T1000 (cell line): ENCODE results near the gene KATNBL1.
A peak's percentile ranks its signal among the peaks of the same experiment; 100 is the strongest.
"Not testable (repeated sequence)": the region's sequence is repeated elsewhere in the genome, so short reads cannot be mapped to it uniquely, and the experiment has no call there.

Experiments used
- DNase-seq: peaks from one replicate; lab custom pipeline; 2025; ENCODE audit warnings: mixed read lengths; lab: John Stamatoyannopoulos, UW

KATNBL1 gene

DNA sequence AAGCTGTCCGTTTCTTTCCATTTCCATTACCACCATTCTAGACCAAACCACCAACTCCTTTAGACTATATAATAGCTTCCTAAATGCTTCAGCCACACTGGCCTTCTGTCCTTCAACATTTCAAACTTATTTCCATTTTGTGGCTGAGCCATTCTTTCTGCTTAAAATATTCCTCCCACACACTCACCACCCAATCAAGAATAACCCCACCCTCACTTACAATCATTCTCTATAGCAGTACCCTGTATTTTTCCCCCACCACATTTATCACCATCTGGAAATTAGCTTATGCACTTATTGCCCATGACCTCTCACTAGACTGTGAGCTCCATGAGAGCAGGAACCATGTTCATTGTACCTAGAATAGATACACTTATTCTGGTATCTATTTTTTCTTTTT is 6.6 kb downstream of the KATNBL1 start:
- DNase-seq = no peak

DNA sequence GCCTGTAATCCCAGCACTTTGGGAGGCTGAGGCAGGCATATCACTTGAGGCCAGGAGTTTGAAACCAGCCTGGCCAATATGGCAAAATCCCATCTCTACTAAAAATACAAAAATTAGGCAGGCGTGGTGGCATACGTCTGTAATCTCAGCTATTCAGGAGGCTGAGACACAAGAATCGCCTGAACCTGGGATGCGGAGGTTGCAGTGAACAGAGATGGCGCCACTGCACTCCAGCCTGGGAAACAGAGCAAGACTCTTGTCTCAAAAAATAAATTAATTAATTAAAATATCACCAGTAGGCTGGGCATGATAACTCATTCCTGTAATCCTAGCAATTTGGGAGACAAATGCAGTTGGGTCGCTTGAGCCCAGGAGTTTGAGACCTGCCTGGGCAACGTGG is 16.6 kb downstream of the KATNBL1 start:
- not testable (repeated sequence) for DNase-seq

DNA sequence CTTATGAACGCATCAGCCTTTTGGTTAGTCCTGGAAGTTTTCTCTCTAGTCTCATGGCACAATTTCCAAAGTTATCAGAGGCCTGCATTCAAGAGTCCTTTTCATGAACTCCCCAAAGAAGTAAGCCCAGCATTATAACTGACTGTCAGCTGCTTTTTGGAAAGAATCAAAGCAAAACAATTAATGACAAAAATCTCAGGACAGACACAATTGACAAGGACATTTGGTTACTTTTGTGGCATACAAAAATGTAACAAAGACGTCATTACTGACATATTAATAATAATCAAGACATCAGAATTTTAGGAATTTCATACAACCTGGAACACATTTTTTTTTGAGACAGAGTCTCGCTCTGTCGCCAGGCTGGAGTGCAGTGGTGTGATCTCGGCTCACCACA is 21.2 kb downstream of the KATNBL1 start:
- DNase-seq = no peak

DNA sequence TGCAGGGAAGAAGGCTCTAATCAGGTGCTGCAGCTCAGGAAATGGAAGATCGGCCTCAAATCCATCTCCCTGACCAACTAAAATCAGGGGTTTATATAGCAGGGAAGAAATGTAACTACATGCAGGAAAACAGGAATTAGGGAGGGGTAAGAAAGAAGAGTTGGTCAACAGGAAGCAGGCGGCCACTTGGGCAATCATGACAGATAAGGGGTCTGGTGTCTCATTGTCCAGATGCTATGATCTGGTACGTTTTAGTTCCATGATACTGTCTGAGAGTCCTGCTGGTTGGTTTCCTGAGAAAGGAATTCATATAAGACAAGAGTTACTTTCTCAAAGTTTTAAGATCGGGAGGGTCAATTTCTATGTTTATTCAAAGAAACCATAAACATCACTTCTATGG is 24.2 kb downstream of the KATNBL1 start:
- no peak for DNase-seq

DNA sequence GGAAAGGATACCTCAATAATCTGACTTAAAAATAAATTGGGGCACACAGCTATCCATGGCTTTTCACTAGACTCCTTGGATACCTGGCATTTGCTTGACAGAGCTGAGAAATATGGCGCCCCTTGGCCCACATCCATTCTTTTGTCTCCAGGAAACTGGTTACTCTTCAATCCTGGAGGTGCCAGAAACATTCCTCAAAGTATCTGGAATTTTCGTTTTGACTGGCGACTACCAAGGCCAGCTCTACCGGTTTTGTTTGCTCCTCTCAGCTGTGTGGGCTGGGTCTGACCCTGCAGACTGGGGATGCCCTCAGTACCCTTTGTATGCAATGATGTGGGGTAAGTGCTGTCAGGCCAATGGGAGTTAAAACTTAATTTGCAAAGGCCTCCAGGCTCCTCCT is 27.0 kb downstream of the KATNBL1 start:
- no peak for DNase-seq

DNA sequence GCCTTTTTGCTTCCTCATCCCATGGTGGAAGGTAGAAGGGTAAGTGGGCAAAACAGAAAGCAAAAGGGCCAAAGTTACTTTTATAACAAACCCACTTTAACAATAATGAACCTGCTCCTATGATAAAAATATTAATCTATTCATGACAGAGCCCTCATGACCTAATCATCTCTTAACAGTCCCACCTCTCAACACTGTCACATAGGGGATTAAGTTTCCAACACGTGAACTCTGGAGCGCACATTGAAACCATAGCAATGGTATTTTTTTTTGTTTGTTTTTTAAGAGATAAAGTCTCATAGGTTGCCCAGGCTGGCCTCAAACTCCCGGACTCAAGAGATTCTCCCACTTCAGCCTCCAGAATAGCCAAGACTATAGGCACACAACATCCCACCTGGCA is 30.7 kb downstream of the KATNBL1 start:
- DNase-seq = no peak

DNA sequence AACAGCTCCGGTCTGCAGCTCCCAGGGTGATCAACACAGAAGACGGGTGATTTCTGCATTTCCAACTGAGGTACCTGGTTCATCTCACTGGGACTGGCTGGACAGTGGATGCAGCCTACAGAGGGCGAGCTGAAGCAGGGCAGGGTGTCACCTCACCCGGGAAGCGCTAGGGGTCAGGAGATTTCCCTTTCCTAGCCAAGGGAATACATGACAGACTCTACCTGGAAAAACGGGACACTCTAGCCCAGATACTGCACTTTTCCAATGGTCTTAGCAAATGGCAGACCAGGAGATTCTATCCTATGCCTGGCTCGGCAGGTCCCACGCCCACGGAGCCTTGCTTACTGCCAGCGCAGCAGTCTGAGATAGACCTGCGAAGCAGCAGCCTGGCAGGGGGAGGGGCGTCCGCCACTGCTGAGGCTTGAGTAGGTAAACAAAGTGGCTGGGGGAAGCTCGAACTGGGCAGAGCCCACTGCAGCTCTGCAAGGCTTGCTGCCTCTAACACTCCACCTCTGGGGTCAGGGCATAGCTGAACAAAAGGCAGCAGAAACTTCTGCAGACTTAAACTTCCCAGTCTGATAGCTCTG is 43.8 kb downstream of the KATNBL1 start:
- not testable (repeated sequence) for DNase-seq

DNA sequence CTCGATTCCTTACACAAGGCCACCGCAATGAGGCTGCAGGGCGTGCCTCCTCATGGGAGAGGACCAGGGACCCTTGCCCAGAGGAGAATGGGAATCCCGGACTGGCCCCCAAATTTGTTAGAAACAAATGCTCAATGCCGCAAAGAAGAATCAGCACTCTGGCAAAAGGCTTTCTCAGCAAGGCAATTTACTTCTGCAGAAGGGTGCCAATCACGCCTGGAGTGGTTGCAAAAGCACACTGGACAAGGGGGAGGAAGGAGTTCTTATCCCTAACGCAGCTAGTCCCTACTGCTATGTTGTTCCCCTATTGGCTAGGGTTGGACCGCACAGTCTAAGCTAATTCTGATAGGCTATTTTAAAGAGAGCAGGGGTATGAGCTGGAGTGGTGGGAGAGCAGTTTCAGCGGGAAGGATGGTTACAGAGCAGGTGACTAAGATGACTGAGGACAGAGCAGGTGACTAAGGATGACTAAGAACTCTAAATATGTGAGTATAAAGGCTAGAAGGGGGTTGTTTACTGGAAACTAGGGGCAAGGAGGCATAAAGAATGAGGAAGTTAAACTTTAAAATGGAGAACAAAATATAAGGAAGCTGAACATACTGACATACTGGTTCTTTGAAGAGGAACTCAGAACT is 48.5 kb downstream of the KATNBL1 start:
- DNase-seq = no peak

DNA sequence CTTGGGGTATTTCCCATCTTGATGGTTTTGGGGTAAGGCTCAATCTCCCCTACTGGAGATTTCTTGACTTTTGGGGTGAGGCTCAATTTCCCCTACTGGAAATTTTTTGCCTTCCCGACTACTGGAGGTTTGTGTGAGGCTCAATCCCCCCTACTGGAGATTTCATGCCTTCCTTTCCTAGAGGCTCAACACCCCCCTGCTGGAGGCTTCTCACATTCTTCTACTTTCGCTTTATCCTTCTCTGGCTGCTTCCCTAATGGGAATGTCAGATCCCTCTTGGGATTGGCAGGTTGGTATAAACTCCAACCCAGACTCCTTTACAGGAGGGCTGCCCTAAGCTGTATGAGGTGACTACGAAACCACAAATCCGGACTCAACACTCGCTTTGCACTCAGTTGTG is 49.2 kb downstream of the KATNBL1 start:
- DNase-seq = no peak

DNA sequence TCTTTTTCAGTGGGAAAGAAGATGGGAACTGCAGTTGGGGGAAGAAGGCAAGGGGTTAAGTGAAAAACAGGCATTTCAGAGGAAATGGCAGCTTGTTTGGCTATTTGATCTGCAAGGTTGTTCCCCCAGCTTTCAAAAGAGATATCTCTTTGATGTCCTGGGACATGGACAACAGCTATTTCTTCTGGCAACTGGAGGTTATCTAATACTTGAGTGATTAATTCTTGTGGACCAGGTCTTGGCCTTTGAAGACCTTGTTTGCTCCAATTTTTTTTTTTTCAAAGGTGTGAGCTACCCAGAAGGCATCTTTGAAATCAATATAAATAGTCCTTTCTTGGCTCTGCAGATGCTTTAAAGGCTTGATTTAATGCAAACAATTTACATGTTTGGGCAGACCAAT is 51.5 kb downstream of the KATNBL1 start:
- no peak for DNase-seq

DNA sequence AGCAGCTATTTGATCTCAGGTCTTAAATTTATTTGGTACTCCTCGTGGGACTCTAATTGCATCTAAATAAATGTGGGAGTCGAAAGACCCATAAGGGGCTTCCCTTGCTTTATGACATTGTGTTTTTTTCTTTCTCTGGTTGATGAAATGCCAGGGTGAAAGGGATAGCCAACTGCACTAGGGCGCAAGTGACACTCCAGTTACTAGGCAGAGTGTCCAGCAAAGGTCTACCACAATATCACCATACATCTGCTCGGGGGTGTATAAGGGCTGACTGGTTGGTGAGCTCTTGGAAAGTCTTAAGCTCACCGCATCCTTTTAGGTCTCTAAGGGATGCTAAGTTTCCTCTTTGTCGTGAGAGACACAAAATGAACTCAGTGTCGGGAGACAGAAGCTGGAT is 54.0 kb downstream of the KATNBL1 start:
- DNase-seq = no peak

DNA sequence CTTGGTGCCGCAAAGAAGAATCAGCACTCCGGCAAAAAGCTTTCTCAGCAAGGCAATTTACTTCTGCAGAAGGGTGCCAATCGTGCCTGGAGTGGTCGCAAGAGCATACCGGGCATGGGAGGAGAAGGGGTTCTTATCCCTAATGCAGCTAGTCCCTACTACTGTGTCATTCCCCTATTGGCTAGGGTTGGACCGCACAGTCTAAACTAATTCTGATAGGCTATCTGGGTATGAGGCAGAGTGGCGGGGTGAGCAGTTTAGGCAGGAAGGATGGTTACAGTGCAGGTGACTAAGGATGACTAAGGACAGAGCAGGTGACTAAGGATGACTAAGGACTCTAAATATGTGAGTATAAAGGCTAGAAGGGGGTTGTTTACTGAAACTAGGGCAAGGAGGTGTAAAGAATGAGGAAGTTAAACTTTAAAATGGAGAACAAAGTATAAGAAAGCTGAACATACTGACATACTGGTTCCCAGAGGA is 55.1 kb downstream of the KATNBL1 start:
- peak; percentile 40 for DNase-seq

DNA sequence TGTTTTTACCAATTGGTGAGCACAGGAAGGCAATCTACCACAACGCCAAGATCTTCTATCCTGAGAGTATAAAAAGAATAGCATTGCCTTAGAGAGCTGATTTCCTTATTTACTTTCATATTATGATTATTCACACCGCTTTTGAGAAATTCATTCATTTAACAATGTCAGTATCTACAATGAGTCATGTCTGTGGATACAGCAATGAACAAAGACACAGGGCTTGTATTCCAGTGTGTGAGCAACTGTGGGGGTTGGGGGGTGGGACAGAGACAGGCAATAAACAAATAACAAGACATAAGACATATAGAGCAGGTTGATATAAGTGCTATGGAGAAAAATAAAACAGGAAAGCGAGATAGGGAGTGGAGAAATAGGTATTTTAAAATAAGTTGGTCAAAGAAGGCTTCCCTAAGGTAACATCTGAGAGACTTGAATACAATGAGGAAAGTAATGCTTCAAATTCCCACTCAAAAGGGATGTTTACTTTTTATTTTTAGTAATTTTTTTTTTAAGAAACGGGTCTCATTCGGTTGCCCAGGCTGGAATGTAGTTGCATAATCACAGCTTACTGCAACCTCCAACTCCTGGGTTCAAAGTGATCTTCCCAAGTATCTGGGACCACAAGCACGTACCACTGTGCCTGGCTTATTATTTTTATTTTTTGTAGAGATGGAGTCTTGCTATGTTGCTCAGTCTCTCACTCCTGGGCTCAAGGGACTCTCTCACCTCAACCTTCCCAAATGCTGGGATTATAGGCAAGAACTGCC is 62.3 kb downstream of the KATNBL1 start:
- no peak for DNase-seq

DNA sequence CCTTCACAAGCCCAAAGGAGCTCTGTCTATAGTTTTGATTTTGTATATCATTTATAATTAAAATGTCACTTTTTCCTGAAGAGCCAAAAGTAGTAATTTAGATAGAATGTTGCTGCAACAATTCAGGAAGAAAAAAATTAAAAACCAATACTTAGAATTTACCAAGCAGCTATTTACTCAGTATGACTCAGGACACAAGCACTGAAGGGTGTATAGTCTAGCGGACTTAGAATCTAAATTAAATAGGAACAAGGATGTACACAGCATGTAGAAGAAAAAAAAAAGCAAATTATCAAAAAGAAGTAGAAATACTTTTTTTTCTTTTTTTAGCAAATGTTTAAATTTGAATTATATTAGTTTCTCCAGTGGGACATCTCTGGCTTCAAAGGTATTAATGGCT is 76.4 kb downstream of the KATNBL1 start:
- DNase-seq = no peak

DNA sequence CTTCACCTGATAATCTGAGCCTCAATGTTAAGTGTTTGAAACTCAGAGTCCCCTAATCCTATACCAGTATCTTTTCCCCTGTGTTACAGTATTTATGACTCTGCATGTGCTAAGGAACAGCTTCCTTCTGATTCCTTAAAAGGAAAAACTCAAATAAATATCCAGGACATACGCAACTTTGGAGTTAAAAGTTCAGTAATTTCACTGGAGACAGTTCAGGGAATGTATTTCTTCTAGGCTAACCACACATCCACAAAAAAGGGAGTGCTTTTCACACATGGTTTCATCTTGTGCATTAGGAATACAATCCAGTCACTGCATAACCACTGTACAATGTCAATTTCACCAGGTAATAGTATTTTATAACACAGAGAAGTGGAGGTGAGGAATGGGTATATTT is 77.0 kb downstream of the KATNBL1 start:
- no peak for DNase-seq

DNA sequence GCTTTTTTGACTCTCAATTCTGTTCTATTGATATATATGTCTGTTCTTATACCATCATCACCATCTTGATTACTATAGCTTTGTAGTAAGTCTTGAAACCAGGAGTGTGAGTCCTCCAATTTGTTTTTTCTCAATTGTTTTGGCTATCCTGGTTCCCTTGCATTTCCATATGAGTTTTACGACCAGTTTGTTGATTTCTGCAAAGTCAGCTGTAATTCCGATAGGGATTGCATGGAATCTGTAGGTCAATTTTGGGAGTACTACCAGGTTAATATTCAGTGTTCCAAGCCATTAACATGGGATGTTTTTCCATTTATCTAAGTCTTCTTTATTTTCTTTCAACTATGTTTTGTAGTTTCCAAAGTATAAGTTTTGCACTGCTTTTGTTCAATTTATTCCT is 81.0 kb downstream of the KATNBL1 start:
- DNase-seq = no peak

DNA sequence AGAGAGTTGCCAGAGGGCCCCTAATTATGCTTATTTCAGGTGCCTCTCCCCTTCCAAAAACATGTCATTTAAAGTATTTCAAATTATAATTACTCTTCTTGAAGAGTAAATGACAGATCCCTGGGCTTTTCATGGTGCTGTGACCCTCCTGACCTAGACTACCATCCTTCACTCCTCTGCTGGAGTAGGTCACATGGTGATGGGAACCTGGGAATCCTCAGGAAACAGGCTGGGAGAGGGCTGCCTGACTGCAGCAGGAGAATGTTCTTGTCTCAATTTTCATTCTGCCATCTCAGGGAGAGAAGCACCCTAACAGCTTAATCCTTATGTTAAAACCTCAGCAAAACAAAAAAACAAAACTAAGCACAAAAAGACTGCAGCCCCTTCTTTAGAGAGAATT is 83.4 kb downstream of the KATNBL1 start:
- DNase-seq = no peak

DNA sequence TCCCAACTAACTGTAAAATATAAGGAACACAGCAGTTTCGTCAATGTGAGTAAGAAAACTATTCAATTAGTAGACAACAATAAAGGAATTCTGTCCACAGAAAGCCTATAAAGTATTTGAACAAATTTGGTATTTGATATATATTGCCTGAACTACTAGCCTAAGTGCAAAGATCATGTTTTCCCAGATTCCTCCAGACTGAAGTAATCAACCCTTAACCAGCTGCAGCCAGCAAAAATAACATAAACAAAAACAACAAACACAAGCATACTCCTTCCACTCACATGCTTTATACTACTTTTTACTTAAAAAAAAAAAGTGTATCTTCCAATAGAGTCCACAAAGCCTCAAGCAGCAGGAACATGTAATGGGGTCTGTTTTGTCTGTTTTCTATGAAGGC is 84.0 kb downstream of the KATNBL1 start:
- DNase-seq = no peak

DNA sequence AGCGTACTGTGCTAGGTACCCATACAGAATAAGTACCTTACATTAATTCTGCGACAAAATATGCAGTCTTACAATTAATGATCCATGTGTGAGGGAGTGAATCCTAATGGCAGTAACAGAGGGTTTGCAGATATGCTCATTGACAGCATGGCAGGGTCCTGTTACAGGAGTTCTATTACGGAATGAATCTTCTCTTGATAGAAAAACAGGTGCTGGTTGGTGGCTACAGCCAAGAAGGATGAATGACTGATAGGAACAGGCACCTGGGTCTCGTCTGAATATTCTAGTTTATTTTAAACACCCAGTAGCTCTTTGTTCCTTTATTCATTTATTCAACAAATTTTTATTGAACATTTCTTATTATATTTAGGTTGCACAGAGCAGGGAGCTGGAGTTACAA is 85.2 kb downstream of the KATNBL1 start:
- DNase-seq = no peak

DNA sequence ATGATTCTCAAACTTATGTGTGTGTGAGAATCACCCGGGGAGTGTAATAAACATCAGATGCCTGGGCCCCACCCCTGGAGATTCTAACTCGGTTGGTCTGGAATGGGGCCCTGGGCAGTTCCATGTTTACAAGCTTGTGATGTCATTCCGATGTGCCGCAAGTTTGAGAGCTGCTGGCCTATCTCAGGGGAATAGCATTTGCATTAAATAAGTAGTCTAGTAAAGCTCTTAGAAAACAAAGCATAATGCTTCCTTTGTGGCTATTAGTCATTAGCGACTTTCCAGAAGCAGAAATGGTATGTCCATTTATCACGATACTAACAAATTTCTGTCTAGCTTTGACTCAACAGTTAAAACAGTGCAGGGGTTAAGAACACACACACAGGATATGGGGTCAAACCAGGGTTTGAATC is 87.1 kb downstream of the KATNBL1 start:
- DNase-seq = peak; percentile 75

DNA sequence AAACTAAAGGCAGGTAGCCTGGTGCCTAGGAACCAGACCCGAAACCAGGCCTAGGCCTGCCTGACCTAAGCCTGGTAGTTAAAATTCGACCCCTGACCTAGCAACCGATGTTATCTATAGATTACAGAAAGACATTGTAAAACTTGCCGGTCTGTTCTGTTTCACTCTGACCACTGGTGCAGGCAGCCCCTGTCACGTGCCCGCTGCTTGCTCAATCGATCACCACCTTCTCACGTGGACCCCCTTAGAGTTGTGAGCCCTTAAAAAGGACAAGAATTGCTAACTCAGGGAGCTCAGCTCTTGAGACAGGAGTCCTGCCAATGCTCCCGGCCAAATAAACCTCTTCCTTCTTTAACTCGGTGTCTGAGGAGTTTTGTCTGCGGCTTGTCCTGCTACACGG is 88.1 kb downstream of the KATNBL1 start:
- DNase-seq = not testable (repeated sequence)

DNA sequence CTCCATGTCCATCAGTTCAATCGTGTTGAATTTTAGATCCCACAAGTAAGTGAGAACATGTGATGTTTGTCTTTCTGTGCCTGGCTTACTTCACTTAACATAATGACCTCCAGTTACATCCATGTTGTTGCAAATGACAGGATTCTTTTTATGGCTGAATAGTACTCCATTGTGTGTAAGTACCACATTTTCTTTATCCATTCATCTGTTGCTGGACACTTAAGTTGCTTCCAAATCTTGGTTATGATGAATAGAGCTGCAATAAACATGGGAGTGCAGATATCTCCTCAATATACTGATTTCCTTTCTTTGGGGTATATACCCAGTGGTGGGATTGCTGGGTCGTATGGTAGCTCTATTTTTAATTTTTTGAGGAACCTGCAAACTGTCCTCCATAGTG is 89.5 kb downstream of the KATNBL1 start:
- DNase-seq = not testable (repeated sequence)

DNA sequence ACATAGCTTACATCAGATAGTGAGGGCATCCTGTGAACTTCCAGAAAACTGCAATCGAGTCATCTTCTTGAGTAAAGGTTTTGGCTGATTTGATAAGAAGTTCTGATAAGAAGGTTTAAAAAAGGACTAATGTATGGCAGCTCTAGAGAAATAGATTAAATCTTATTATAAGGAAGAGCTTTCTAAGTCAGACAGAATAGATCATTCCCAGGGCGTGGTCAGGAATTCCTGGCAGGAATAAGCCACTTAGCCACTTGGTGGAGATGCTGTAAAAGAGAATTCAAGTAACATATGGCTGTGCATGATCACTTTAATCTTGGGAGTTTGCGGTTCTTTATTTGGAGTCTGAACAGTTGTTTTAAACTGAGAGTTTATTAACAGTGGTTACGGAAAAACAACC is 90.6 kb downstream of the KATNBL1 start:
- DNase-seq = no peak
